Measurements from ENCODE around the gene RFC5.
"Not testable (repeated sequence)": the region's sequence is repeated elsewhere in the genome, so short reads cannot be mapped to it uniquely, and the experiment has no call there.

The RFC5 gene, protein sequence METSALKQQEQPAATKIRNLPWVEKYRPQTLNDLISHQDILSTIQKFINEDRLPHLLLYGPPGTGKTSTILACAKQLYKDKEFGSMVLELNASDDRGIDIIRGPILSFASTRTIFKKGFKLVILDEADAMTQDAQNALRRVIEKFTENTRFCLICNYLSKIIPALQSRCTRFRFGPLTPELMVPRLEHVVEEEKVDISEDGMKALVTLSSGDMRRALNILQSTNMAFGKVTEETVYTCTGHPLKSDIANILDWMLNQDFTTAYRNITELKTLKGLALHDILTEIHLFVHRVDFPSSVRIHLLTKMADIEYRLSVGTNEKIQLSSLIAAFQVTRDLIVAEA

DNA sequence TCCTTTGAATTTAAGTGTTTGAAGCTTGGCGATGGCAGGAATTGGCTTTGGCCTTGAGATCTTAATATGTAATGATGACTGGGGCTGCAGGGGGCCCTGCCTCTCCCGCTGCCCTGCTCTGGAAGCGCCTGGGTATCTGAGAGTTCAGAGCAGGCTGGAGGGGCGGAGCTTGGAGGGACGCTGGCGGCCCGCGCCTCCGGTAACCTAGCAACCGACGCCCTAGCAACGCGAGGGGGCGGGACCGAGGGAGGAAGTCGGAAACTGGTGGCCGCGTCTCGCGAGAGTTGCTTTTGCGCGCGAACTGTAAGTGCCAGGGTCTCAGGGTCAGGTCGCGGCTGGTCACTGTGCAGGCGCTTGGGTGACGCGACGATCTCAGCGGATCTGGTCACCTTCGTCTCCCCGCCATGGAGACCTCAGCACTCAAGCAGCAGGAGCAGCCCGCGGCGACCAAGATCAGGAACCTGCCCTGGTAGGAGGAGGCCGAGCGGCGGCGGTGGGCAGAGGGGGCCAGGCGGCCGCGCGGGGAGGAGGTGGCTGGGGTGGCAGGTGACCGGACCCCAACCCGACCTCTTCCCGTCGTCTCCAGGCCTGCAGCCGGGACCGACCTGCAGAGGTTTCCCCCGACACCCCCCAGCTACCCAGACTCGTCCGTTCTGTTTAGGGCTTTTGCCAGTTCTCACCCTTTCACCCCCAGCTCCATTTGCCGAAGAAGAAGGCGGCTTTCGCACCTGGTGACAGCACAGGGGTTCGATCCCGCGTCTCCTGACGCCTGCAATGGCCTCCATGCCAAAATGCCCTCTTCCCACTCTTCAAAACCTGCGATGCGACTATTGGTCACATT lies at the start of gene RFC5:
TSS of gene RFC5 (plus strand) at position 280 of the 841 bp plus-strand sequence. CDS start at position 405, 125 bp downstream.
- DNase-seq (ENCODE audit: low read depth in 2 of 2), result peak; percentile 96 to 98

DNA sequence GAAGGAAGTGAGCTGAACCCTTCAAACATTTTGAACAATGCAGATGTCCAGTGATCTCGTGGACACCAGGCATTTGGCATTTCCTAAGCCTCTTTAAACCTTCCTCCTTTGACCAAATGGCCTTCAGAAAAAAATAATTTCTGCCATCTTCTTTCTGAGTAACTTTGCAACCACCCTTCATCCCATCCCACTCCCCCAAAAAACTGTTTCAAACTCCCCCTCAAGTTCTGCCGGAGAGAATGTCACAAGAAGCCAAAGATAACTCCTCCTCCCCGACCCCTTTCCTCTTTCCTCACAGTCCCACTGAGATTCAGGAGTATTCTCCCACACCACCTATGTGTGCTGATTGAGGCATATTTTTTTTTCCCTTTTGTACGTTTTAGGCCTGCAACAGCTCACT lies 49.5 kb upstream of the RFC5 start:
- DNase-seq (ENCODE audit: low read depth in 2 of 2), result no peak

DNA sequence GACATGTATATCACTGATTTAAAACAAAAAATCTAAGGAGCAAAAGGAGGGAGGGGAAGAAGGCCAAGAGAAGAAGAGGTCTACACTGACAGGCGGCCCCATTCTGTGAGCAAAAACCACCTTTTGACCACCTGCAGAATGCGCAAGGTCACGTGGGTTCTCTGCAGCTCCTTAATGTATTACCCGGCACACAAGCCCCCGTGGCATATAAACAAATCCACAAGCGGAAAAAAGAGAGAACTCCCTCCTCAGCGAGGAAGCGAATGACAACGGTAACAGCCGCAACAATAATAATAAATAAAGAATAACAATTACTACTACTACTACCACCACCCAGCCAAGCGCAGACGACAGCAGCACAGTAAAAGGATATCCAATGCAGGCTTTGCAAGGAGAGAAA lies 49.0 kb upstream of the RFC5 start:
- DNase-seq (ENCODE audit: low read depth in 2 of 2), result no peak

DNA sequence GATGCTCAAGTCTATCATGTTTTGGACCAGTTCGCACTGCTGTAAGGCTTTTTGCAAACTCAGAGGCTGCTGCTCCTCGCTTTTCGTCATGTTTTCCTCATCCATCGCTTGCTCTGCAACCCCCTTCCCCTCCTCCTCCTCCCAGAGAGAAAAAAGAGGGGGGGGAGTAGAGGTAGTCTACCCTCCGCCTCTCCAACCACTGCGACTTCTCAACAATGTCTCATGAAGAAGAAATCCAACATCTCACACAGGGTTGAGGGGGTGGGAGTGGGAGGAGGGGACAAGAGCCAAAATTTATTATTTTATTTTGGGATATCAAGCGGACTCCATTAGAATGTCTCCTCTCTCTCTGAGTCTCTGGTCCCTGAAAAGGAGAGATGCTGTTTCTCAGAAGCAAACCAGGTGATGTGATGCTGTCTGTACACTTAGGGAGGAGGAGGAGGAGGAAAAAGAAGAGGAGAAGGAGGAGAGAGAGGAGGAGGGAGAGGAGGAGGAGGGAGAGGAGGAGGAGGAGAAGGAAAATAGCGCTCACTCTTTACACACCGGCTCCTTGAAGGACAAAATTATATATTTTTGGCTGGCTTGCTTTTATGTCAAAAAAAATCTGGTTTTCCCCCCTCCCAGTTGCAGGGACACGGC lies 48.2 kb upstream of the RFC5 start:
- DNase-seq (ENCODE audit: low read depth in 2 of 2), result no peak

DNA sequence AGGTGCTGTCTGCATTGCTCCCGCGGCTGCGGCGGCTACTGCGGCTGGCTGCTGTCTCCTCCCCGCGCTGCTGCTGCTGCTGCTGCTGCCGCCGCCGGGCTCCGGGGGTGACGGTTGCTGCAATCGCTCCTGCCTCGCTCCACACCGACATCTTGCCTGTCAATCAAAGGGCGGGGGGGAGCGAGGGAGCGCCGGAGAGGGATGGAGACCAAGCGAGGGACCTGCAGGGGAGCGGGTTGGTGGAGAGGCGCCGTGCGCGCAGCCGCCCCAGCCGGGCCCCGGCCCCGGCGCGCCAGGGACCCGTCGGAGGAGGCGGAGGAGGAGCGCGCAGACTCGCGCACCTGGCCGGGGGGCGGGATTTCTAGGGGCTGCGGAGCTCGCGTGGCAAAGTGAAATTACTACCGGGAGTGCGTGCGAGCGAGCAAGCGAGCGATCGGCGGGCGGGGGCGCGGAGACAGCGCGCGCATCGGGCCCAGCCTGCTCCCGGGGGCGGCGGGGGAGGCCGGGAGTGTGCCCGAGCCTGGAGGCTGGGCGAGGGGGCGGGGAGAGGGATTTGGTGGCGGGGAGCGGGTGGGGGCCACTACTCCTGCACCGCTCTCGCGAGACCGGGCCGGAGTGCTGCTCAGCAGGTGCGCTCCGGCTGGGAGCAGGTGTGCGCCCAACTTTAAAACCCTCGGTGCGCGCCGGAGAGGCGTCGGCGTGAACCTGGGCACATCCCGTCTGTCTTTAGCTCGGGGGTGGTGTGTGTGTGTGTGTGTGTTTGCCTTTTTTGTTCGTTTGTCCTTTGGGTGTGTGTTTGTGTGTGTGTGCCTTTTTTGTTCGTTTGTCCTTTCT lies 47.5 kb upstream of the RFC5 start, which contains the start of gene KSR2:
TSS of gene KSR2 (minus strand) at position 165 of the 834 bp plus-strand sequence. CDS start 735 bp downstream, outside the sequence.
- DNase-seq (ENCODE audit: low read depth in 2 of 2), result no peak

DNA sequence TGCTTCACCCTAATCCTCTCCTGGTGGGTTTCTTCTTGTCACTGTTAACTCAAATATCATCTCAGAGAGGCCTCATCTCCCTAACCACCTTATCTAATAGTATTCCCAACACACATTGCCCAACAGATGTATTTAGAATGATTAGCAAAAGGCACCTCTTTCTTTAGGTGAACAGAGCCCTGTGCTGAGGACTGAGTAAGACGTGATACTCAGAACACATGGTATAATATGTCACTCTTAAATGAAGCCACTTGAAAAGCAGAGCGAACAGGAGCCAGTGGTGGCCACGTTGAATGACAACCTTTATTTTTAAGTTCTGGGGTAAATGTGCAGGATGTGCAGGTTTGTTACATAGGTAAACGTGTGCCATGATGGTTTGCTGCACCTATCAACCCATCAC lies 46.2 kb upstream of the RFC5 start:
- DNase-seq (ENCODE audit: low read depth in 2 of 2), result no peak

DNA sequence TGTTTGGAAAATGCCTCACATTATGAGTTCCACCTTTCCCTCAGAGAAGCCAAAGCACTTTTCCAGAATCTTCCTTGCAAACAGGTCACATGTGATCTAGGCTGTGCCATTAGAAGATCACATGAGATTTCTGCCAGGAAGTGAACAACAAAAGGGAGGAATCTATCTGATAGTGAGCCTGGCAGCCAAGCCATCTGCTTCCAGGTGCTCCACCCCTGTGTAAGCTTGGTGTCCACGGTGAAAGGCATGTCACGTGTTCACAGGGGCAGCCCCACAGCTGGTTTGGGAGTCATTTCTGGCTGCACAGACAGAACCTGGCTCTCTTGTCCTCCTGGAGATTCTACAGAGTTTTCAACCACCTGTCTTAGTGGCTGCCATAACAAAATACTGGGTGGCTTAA lies 44.2 kb upstream of the RFC5 start:
- no peak for DNase-seq (ENCODE audit: low read depth in 2 of 2)

DNA sequence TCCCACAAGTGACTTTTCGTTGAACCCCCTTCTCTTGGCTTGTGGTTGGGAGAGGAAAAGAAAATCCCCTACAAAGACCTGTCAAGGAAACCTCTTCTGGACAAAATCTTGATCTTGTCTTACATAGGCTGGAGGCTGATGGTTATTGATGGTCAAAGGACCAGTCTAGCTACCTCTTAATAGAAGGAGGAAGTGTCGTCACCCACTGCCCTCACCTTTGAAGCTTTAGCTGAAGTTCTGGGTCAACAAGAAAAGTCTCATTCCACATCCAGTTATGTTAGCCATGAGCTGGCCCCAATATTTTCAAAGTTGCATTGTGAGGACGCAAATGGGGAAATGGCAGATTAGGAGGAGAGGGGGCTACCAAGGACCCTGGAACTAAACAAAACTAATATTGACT lies 41.5 kb upstream of the RFC5 start:
- no peak for DNase-seq (ENCODE audit: low read depth in 2 of 2)

DNA sequence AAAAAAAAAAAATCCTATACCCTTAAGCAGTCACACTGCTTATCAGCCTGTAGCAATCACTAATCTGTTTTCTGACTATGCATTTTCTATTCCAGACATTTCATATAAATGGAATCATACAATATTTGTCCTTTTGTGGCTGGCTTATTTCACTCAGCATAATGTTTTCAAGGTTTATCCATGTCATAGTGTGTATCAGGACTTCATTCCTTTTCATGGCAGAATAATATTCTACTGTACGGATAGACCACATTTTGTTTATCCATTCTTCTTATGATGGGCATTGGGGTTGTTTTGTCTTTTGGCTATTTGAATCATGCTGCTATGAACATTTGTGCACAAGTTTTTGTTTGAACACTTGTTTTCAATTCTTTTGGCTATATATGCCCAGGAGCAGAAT lies 39.1 kb upstream of the RFC5 start:
- no peak for DNase-seq (ENCODE audit: low read depth in 2 of 2)

DNA sequence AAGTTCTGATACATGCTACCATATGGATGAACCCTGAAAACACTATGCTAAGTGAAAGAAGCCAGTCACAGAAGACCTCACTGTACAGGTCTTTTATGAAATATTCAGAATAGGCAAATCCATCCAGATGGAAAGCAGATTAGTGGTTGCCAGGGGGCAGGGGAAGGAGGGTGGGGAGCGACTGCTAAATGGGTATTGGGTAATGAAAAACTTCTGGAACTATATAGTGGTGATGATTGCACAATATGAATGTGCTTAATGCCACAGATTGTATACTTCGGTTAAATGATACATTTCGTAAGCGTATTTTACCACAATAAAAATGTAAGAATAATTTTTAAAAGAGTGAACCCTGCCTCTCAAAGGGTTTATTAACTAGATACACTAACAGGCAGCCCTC lies 35.9 kb upstream of the RFC5 start:
- DNase-seq (ENCODE audit: low read depth in 2 of 2), result no peak

DNA sequence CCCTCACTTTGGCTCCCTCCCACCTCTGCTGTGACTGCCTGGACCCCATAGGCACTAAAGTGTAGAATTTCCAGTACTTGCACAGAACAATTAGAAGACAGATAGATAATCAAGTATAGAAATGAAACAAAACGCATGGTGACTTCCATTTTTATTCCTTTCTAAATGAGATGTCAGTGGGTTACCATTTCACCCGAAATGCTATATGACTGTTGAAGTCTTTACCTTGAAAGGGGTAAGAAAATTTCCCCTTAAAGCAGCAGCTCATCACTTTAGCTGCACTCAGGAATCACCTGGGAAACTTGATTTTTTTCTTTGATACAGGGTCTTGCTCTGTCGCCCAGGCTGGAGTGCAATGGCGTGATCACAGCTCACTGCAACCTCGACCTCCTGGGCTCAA lies 35.2 kb upstream of the RFC5 start:
- DNase-seq (ENCODE audit: low read depth in 2 of 2), result no peak

DNA sequence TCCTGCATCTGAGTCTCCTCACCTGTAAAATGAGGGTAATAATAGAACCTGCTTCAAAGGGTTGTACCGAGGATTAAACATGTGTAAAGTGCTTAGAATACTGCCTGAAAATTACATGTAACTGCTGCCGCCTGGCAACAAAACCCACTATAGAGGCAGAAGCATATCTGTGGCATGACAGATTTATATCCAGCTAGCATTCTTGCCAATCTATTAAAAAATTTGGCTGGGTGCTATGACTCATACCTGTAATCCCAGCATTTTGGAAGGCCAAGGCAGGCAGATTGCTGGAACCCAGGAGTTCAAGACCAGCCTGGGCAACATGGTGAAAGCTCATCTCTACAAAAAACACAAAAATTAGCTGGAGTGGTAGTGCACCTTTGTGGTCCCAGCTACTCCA lies 31.3 kb upstream of the RFC5 start:
- DNase-seq (ENCODE audit: low read depth in 2 of 2), result no peak

DNA sequence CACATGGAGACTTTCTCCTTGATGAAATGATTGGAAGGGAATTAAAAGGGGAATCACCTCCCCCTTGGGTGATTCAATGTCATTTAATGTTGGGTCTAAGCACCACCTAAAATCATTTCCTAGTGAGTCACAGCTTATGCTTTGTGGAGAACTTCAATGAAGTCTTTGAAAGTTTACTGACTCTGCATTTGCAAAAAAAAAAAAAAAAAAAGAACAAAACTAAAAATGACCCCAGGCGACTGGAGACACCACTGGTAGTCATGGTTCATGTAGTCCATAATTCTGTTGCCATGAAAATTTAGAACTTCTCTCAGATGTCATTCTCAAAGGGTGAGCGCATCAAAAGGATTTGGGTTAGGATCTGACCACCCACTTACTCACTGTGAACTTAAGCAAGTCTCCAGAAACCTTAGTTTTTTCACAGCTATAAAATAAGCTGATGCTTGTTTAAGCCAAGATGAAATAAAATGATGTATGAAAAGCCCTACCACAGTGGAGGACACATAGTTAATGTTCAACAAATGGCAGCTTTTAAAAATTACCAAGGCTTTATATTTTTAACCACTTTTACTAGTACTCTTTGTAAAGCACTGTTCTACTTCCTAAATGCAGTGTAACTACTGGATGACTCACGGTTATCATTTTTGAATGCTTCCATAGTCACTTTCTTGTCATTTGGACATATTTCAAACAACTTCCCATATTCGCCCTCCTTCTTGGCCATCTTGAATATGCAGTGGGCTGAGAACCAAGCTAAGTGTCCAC lies 29.6 kb upstream of the RFC5 start:
- no peak for DNase-seq (ENCODE audit: low read depth in 2 of 2)

DNA sequence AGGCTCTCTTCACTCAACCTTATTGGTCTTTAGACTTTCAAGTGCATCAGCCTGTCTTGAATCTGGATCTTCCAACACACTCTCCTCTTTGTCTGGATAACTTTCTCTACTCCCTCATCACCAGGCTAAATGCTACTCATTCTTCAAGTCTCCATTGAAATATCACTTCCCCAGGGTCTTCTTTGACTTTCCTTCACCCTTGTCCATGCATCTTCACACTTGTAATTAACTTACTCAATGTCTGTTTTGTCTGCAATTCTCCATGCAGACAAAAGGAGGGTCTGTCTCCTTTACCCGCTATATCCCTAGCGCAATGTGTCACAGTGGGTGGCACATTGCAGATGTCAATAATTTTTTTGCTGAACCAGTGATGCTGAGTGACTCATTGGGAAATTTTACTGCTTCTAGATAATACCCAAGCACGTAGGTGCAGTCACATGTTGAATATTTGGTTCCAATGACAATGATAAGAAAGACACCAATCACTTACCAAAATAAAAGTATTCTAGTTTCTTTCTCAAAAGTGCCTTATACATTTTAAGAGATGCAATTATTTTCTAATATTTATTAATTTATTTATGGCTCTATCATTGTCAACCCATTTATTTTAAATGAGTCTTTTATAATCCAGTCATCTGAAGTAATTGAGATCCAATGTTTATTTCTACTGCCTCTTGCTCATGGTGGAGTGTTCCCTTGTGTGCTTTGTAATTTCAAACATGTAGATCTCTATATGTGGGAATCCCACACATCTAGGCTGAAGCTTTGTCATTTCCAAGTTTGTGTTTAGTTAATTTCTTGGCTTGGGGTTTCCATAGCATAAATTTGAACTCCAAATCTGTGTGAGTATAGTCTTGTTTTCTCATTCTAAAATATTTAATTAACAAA lies 21.7 kb upstream of the RFC5 start:
- no peak for DNase-seq (ENCODE audit: low read depth in 2 of 2)

DNA sequence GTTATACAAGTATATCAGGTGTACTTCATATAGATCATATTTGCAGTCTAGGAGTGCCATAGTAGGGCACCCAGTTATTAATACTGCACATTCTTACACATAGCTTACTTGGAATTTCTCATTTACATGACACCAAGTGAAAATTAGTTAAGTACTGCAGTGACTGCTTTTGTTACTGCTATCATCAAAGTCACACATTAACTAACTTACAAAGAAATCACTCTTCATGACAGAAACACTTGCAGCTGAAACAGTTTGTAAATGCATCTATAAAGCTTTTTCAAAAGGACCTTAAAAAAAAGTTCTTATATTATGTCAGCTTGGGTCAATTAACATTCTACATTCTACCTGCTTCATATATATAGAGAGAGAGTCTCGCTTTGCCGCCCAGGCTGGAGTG lies 17.8 kb upstream of the RFC5 start:
- DNase-seq (ENCODE audit: low read depth in 2 of 2), result no peak

DNA sequence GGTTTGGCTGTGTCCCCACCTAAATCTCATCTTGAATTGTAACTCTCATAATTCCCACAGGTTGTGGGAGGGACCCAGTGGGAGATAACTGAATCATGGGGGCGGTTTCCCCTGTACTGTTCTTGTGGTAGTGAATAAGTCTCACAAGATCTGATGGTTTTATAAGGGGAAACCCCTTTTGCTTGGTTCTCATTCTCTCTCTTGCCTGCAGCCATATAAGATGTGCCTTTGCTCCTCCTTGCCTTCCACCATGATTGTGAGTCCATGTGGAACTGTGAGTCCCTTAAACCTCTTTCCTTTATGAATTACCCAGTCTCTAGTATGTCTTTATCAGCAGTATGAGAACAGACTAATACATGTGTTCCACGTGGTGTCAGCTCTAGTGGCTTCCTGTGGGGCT lies 16.7 kb upstream of the RFC5 start:
- DNase-seq (ENCODE audit: low read depth in 2 of 2), result not testable (repeated sequence)

DNA sequence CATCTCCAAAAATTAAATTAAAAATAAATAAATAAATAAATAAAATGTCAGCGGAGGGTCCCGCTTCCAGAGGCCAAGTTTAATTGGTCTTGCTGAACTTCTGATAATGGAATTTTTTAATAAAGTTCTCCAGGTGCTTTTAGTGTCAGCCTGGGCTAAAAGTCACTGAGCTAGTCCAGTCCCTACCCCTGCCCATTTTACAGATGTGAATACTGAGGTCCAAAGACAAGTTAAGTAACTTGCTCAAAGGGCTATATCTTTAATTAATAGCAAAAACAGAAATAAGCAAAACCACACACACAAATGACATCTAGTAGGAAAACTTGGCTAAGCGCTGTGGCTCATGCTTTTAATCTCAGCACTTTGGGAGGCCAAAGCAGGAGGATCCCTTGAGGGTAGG lies 5.6 kb upstream of the RFC5 start:
- DNase-seq (ENCODE audit: low read depth in 2 of 2), result no peak

DNA sequence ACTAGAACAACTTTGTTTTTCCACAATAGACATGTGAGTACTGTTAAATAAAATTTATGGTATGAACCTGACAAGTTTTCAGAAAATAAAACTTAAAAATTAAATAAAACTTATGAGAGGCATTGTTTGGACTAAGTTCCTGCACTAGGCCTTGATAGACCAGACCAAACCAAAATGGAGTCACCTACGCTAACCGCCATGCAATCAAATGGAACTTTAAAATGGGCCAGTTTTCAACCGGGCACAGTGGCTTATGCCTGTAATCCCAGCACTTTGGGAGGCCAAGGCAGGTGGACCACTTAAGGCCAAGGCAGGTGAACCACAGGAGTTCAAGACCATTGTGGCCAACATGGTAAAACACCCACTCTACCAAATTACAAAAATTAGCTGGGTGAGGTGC lies 5.1 kb upstream of the RFC5 start:
- DNase-seq (ENCODE audit: low read depth in 2 of 2), result no peak

DNA sequence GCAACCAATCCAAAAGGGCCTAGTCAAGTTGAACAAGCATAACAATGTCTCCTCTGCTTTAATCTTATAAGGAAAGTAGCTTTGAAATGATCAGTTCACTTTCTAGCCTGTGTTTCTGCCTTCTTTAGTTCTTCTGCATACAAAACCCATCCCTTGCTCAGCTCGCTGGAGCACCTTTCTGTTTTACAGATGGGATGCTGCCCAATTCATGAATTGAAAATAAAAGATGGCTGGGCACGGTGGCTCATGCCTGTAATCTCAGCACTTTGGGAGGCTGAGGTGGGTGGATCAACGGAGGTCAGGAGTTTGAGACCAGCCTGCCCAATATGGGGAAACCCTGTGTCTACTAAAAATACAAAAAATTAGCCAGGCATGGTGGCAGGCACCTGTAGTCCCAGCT lies 4.5 kb upstream of the RFC5 start:
- DNase-seq (ENCODE audit: low read depth in 2 of 2), result no peak

DNA sequence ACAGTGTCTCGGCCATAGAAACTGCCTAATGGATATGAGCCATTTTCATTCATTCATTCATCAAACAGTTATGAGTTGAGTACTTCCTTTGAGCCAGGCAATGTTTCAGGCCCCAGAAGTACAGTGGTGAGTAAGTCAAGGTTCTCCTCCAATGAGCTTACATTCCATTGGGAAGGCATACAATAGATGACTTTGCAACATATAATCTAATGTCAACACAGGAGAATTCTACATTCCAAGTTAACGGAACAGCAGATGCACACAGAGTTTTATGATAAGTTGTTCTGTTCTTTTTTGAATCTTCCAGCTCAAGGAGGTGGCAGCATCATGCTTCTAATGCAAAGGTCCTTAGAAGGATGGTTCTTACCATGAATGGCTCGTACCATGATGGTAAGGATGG lies 3.2 kb upstream of the RFC5 start:
- no peak for DNase-seq (ENCODE audit: low read depth in 2 of 2)
